Lower leg skin (tissue), 3 donors: ENCODE results near the gene PDPR.
"Not testable (repeated sequence)": the region's sequence is repeated elsewhere in the genome, so short reads cannot be mapped to it uniquely, and the experiment has no call there.

Source experiments
- CTCF ChIP-seq, 3 donors: fragments of 450-650 bp; IDR thresholded peaks; one replicate each; pipeline ENCODE4 v1.5.1; 2016; ENCODE audit warnings: antibody characterized with exemption in 3 of 3, mild to moderate bottlenecking in 3 of 3, moderate library complexity in 2 of 3
- POLR2A ChIP-seq, 2 donors: fragments of 450-650 bp; IDR thresholded peaks; one replicate each; pipeline ENCODE4 v1.6.1; 2016 to 2017; ENCODE audit warnings: antibody characterized with exemption in 2 of 2, mild to moderate bottlenecking in 1 of 2, moderate library complexity in 1 of 2

GRCh38 chr16:70154736-70155135 lies 40.6 kb downstream of the PDPR start:
- not testable (repeated sequence) for TF ChIP-seq CTCF, POLR2A (IDR thresholded peaks at IDR 0.05)
